Activated CD8-positive, alpha-beta memory T cell treated with anti-CD3 and anti-CD28 coated beads for 4 hours (primary cell): Measurements from ENCODE around the gene DAPK2.
"Not testable (repeated sequence)": the region's sequence is repeated elsewhere in the genome, so short reads cannot be mapped to it uniquely, and the experiment has no call there.

ENCODE experiments used
- DNase-seq, 2 donors: peaks; one replicate each; pipeline ENCODE4 v3.0.0-alpha.2; 2020; ENCODE audit warnings: low read depth in 2 of 2

DAPK2 gene

GRCh38 chr15:63974021-63974420 is 72.3 kb downstream of the DAPK2 start:
- no peak for DNase-seq

DNA sequence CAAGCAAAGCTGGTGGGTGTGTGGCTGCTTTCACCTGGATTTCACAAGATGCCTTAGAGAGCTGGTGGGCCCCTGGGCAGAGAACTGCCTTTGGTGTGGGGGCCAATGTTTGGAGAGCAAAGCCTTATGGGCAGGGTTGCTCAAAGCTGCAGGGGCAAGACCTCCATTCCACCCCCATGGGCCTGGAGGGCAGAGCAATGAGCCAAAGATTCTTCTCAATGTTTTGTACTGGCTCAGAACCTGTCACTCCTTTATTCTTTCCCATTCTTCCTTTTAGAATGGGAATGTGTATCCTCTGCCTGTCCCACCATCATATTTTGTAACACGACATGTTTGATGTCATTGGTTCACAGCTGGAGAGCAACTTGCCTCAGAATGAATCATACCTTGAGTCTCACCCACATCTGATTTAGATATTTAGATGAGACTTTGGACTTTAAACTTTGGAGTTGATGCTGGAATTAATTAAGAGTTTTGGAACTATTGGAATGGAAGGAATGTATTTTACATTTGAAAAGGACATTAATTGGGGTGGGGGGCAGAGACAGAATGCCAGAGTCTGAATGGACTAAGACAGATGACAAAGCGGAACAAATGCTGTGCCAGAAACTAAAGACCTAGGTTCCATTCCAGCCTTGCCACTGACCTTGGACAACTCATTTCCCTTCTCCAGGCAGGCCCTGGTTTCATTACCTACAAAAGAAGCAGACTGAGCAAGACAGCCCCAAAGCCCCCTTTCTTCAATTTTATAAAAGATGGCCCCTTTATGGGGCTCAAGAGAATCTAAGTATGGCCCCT is 72.9 kb downstream of the DAPK2 start:
- DNase-seq, result no peak

- no peak for DNase-seq
Observed at GRCh38 chr15:63972801-63973200, 73.5 kb downstream of the DAPK2 start.

GRCh38 chr15:63971904-63972303 is 74.4 kb downstream of the DAPK2 start:
- DNase-seq, result no peak

DNA sequence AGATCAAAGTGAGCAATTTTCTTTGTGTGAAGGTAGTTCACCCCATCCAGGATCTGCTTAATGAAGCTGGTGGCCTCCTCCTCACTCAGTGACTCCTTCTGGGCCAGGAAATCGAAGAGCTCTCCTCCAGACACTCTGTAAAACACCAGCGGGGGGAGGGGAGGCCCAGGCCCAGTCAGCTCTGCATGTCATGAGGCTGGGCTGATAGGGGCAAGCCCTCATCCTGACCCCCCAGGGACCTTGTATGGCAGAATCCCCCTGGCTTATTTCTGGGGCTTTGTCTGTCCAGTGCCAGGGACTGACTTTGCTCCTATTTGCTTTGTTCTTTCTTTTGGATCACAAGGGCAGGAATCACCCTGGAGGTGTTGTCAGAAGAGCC is 74.9 kb downstream of the DAPK2 start:
- DNase-seq, result peak in 1 of 2 donors; percentile 8

GRCh38 chr15:63970621-63971426 is 75.5 kb downstream of the DAPK2 start:
- DNase-seq, result no peak

- DNase-seq, result no peak
Observed at GRCh38 chr15:63969652-63970421, 76.4 kb downstream of the DAPK2 start.

DNA sequence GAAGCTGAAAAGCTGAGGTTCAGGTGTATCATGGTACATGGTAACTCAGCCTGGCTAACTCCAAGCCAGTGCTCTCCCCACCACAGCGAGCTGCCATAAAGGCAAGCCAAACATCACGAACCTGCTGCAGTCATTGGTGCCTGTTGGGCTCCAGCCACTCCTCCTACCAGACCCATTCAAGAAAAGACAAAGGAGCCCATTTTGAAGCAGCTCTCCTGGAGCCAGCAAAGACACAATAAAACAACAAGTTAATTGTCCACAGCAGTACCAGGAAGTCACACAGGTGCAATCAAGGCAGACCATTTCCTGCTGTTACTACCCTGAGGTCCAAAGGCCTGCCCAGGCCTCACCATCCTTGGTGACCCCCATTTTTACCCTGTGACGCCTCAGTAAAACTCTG is 77.6 kb downstream of the DAPK2 start:
- DNase-seq, result no peak

GRCh38 chr15:63968122-63968524 is 78.2 kb downstream of the DAPK2 start:
- no peak for DNase-seq

- no peak for DNase-seq
Observed at GRCh38 chr15:63967616-63968015, 78.7 kb downstream of the DAPK2 start.

GRCh38 chr15:63962947-63963721 is 83.2 kb downstream of the DAPK2 start:
- DNase-seq, result not testable (repeated sequence)

DNA sequence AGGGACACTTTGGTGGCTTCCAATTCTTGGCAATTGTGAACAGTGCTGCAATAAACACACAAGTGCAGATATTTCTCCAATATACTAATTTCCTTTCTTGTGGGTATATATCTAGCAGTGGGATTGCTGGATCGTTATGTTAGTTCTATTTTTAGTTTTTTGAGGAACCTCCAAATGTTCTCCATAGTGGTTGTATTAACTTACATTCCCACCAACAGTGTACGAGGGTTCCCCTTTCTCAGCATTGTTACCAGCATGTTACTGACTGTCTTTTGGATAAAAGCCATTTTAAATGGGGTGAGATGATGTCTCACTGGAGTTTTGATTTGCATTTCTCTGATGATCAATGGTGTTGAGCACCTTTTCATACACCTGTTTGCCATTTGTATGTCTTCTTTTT is 92.8 kb downstream of the DAPK2 start:
- DNase-seq, result no peak

GRCh38 chr15:63950911-63951481 is 95.3 kb downstream of the DAPK2 start:
- DNase-seq, result no peak

- DNase-seq, result no peak
Observed at GRCh38 chr15:63948971-63949370, 97.3 kb downstream of the DAPK2 start.

DNA sequence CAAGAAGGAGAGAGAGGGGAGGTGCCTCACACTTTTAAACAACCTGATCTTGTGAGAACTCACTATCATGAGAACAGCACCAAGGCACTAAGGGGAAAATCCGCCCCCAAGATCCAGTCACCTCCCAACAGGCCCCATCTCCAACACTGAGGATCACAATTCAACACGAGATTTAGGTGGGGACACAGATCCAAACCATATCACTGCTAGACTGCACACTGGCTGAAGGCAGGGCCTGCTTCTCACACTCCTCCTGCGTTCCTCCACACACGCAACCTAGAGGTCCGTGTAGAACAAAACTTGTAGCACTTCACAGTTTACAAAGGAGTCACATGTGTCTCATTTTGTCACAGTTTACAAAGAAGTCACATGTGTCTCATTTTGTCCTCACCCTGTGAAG is 97.8 kb downstream of the DAPK2 start:
- no peak for DNase-seq

- no peak for DNase-seq
Observed at GRCh38 chr15:63947228-63947627, 99.1 kb downstream of the DAPK2 start.

- no peak for DNase-seq
Observed at GRCh38 chr15:63946524-63947065, 99.7 kb downstream of the DAPK2 start.

GRCh38 chr15:63945838-63946298 is 100.4 kb downstream of the DAPK2 start:
- no peak for DNase-seq

- DNase-seq, result peak; percentile 33 to 40
Observed at GRCh38 chr15:63945007-63945788, 101.1 kb downstream of the DAPK2 start.

DNA sequence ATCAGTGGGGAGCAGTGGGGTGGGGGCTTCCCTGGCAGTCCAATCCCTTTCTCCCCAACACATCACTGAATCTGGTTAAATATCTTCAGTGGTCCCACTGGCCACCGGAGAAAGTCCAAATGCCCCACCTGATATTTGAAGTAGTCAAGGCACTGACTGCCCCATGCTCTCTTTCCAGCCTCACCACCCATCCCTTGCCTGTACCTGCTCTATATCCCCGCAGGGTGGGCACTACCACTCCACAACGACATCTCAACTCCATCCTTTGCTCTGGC is 101.7 kb downstream of the DAPK2 start:
- DNase-seq, result no peak
